Endodermal cell (in vitro differentiated cells): ENCODE measurements around the gene TAF12. TPM values are rescaled to one million over a fixed set of nuclear protein-coding genes. Genes with fewer than 3 reads are reported as not detected.
"Not testable (repeated sequence)": the region's sequence is repeated elsewhere in the genome, so short reads cannot be mapped to it uniquely, and the experiment has no call there.

Experiments
- DNase-seq: peaks from one replicate; pipeline ENCODE4 v3.0.0-alpha.2; 2017
- H3K27ac ChIP-seq: 2 replicates; pipeline ENCODE4 v1.5.1; 2013; ENCODE audit warnings: mild to moderate bottlenecking, low read depth, low read length, moderate library complexity
- H3K27me3 ChIP-seq: 2 replicates; pipeline ENCODE4 v1.6.1; 2013; ENCODE audit warnings: mild to moderate bottlenecking, low read length, moderate library complexity; ENCODE audit not compliant: insufficient read depth, control insufficient read depth, poor library complexity, severe bottlenecking
- H3K36me3 ChIP-seq: 2 replicates; pipeline ENCODE4 v1.7.0; 2013; ENCODE audit warnings: mild to moderate bottlenecking, low read length, moderate library complexity; ENCODE audit not compliant: control insufficient read depth, insufficient read depth
- H3K4me1 ChIP-seq: one replicate; pipeline ENCODE4 v1.7.0; 2013; ENCODE audit warnings: low read length; ENCODE audit not compliant: control insufficient read depth, insufficient read depth
- H3K4me3 ChIP-seq: 2 replicates; pipeline ENCODE4 v1.5.1; 2013; ENCODE audit warnings: mild to moderate bottlenecking, low read length, moderate library complexity
- H3K9ac ChIP-seq: 2 replicates; pipeline ENCODE4 v1.6.1; 2013; ENCODE audit warnings: mild to moderate bottlenecking, low read length, moderate library complexity; ENCODE audit not compliant: poor library complexity, severe bottlenecking; ENCODE audit errors: extremely low read depth
- H3K9me3 ChIP-seq: 2 replicates; pipeline ENCODE4 v1.6.1; 2013; ENCODE audit warnings: mild to moderate bottlenecking, low read length, moderate library complexity; ENCODE audit not compliant: control insufficient read depth
- H3K27ac Mint-ChIP-seq: 2 replicates; pipeline ENCODE4 v1.8.0; 2020; ENCODE audit warnings: mixed read lengths
- H3K27me3 Mint-ChIP-seq: 2 replicates; pipeline ENCODE4 v1.8.0; 2021; ENCODE audit warnings: mild to moderate bottlenecking, mixed read lengths; ENCODE audit not compliant: insufficient read depth
- H3K36me3 Mint-ChIP-seq: 2 replicates; pipeline ENCODE4 v1.8.0; 2020; ENCODE audit warnings: low read depth, mixed read lengths
- H3K4me1 Mint-ChIP-seq: 2 replicates; pipeline ENCODE4 v1.8.0; 2020; ENCODE audit warnings: mixed read lengths
- H3K4me3 Mint-ChIP-seq: 2 replicates; pipeline ENCODE4 v1.8.0; 2020; ENCODE audit warnings: mild to moderate bottlenecking, moderate library complexity, mixed read lengths
- H3K9me3 Mint-ChIP-seq: 2 replicates; pipeline ENCODE4 v1.8.0; 2020; ENCODE audit warnings: mild to moderate bottlenecking, mixed read lengths
- CTCF ChIP-seq: fragments of 200-600 bp; sonication (generic); conservative IDR thresholded peaks from 2 replicates; pipeline ENCODE4 v1.5.0; 2021; ENCODE audit warnings: antibody characterized with exemption, mild to moderate bottlenecking
- WGBS, 2 experiments: methylation state at CpG; one replicate each; pipeline versions ENCODE4 v1.1.5 to v1.1.7; 2013; ENCODE audit warnings: missing lambda C conversion rate in 2 of 2, mixed read lengths in 1 of 2; ENCODE audit not compliant: insufficient coverage in 1 of 2, insufficient read length in 1 of 2; 5-methylcytosine and 5-hydroxymethylcytosine counted together
- total RNA-seq, 2 donors: library from RNA; stranded (reverse); fragmentation: NEBNext Ultra II Directional in 1 of 2; extraction: Animal tissue kit (Norgen Biotek cat#: 25700) in 1 of 2; gene quantifications; 2 replicates in 1 of 2; 3 replicates in 1 of 2; pipeline ENCODE4 v1.2.1, GENCODE V29; 2021

Gene TAF12
- total RNA-seq, 2 donors from 2014 or later = 29.3 to 39.5 TPM

- Mint-ChIP-seq H3K36me3 (no peaks in the 10 kb centered on the region), H3K4me3 (peak overlapping the region; percentile 61), H3K9me3 (no peaks in the 10 kb centered on the region), H3K4me1 (peaks cover 23% of the 10 kb centered on the region), H3K27ac (peak overlapping the region; percentile 100), H3K27me3 (no peaks in the 10 kb centered on the region)
- Histone ChIP-seq H3K27ac (peak overlapping the region; percentile 100), H3K9ac (peak overlapping the region; percentile 96), H3K27me3 (no peaks in the 10 kb centered on the region), H3K4me1 (no peaks in the 10 kb centered on the region), H3K9me3 (no peaks in the 10 kb centered on the region), H3K36me3 (no peaks in the 10 kb centered on the region), H3K4me3 (peak overlapping the region; percentile 73)
- no peak for TF ChIP-seq CTCF
- 2 to 11% methylated on average over 16 to 18 of the region's 18 CpGs for WGBS, 2 experiments
- peak; percentile 95 for DNase-seq
Observed at GRCh38 chr1:28648008-28648473, 5.2 kb upstream of the TAF12 start.

DNA sequence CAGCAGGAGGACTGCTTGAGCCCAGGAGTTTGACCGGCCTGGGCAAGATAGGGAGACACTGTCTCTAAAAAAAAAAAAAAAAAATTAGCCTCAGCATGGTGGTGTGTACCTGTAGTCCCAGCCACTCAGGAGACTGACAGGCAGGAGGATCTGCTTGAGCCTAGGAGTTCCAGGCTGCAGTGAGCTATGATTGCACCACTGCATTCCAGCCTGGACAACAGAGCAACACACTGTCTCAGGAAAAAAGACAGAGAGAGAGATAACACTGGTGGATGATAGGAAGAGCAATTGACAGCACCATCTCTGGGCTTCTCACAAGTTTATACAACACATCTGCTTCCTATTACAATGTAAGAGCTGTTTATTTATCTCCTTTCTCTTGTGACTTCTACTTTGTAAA lies 3.2 kb upstream of the TAF12 start:
- H3K36me3 Mint-ChIP-seq = no peaks in the 10 kb centered on the region
- no peaks in the 10 kb centered on the region for H3K27me3 Mint-ChIP-seq
- no peak overlapping the region for H3K4me3 Mint-ChIP-seq
- no peak for TF ChIP-seq CTCF
- no peak for DNase-seq
- Histone ChIP-seq H3K9ac (no peak overlapping the region), H3K4me3 (no peak overlapping the region), H3K27me3 (no peaks in the 10 kb centered on the region), H3K4me1 (no peaks in the 10 kb centered on the region), H3K27ac (no peak overlapping the region), H3K9me3 (no peaks in the 10 kb centered on the region), H3K36me3 (no peaks in the 10 kb centered on the region)
- 100% methylated on average over 1 of the region's 1 CpG for WGBS, 2 experiments
- no peaks in the 10 kb centered on the region for H3K9me3 Mint-ChIP-seq
- H3K27ac Mint-ChIP-seq = no peak overlapping the region
- peaks cover 29% of the 10 kb centered on the region for H3K4me1 Mint-ChIP-seq

GRCh38 chr1:28645406-28645805 lies 2.5 kb upstream of the TAF12 start:
- H3K9me3 Mint-ChIP-seq, H3K27me3 ChIP-seq, H3K4me3 Mint-ChIP-seq, H3K36me3 ChIP-seq, H3K36me3 Mint-ChIP-seq, H3K4me3 ChIP-seq, H3K9ac ChIP-seq, H3K27ac Mint-ChIP-seq, DNase-seq, H3K4me1 ChIP-seq, H3K27ac ChIP-seq, H3K9me3 ChIP-seq, H3K27me3 Mint-ChIP-seq: not testable (repeated sequence)
- peaks cover 29% of the 10 kb centered on the region for H3K4me1 Mint-ChIP-seq
- WGBS, 2 experiments = 91 to 97% methylated on average over 5 to 11 of the region's 11 CpGs

GRCh38 chr1:28644494-28644893 lies 1.6 kb upstream of the TAF12 start:
- no peak overlapping the region for H3K4me3 Mint-ChIP-seq
- H3K4me1 Mint-ChIP-seq = peaks cover 29% of the 10 kb centered on the region
- TF ChIP-seq CTCF = no peak
- no peak for DNase-seq
- H3K27ac ChIP-seq = no peak overlapping the region
- no peaks in the 10 kb centered on the region for H3K9me3 ChIP-seq
- no peak overlapping the region for H3K4me3 ChIP-seq
- 81 to 85% methylated on average over 2 to 3 of the region's 3 CpGs for WGBS, 2 experiments
- H3K27ac Mint-ChIP-seq = no peak overlapping the region
- H3K36me3 ChIP-seq = no peaks in the 10 kb centered on the region
- H3K9ac ChIP-seq = no peak overlapping the region
- H3K27me3 Mint-ChIP-seq = no peaks in the 10 kb centered on the region
- no peaks in the 10 kb centered on the region for H3K4me1 ChIP-seq
- no peaks in the 10 kb centered on the region for H3K9me3 Mint-ChIP-seq
- H3K36me3 Mint-ChIP-seq = no peaks in the 10 kb centered on the region
- no peaks in the 10 kb centered on the region for H3K27me3 ChIP-seq
